PFSK-1 (cell line): Measurements from ENCODE around the gene MARK4.

ENCODE experiments used
- POLR2AphosphoS5 ChIP-seq: IDR thresholded peaks from 2 replicates; pipeline ENCODE4 v1.6.1; 2012; ENCODE audit warnings: low read depth, mild to moderate bottlenecking, control low read depth, low read length, moderate library complexity
- SIN3A ChIP-seq: IDR thresholded peaks from 2 replicates; pipeline ENCODE4 v1.6.1; 2012; ENCODE audit warnings: mild to moderate bottlenecking, low read length, moderate library complexity, borderline replicate concordance; ENCODE audit not compliant: insufficient read depth
- TAF1 ChIP-seq: IDR thresholded peaks from 2 replicates; pipeline ENCODE4 v1.6.1; 2012; ENCODE audit warnings: low read length, control low read depth, borderline replicate concordance; ENCODE audit not compliant: insufficient read depth
- TF ChIP-seq, protein P1 (sequence below), 2 experiments: IDR thresholded peaks; 2 replicates each; pipeline versions ENCODE4 v1.6.1 to v1.8.0; 2011 to 2012; ENCODE audit warnings: low read depth in 2 of 2, low read length in 2 of 2, control low read depth in 1 of 2, inconsistent platforms in 1 of 2, mild to moderate bottlenecking in 1 of 2, moderate library complexity in 1 of 2; ENCODE audit not compliant: insufficient read depth in 1 of 2

DNA sequence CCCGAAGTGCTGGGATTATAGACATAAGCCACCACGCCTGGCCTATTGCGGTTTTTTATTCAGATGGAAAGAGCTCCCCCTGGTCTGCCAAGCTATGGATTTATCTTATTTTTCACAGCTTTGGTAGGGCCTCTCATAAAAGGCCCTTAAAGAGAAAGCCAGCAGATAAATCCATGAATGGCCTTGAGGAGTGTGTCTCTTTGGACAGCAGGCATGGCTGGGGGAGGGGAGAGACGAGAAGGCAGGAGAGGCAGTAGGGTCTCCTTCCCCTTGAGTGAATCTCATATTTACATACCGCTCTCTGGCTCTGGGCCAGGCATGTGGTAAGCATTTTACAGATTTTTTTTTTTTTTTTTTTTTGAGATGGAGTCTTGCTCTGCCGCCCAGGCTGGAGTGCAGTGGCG lies 25.2 kb downstream of the MARK4 start:
- TF ChIP-seq POLR2AphosphoS5: no peak
- TF ChIP-seq, protein P1, sequence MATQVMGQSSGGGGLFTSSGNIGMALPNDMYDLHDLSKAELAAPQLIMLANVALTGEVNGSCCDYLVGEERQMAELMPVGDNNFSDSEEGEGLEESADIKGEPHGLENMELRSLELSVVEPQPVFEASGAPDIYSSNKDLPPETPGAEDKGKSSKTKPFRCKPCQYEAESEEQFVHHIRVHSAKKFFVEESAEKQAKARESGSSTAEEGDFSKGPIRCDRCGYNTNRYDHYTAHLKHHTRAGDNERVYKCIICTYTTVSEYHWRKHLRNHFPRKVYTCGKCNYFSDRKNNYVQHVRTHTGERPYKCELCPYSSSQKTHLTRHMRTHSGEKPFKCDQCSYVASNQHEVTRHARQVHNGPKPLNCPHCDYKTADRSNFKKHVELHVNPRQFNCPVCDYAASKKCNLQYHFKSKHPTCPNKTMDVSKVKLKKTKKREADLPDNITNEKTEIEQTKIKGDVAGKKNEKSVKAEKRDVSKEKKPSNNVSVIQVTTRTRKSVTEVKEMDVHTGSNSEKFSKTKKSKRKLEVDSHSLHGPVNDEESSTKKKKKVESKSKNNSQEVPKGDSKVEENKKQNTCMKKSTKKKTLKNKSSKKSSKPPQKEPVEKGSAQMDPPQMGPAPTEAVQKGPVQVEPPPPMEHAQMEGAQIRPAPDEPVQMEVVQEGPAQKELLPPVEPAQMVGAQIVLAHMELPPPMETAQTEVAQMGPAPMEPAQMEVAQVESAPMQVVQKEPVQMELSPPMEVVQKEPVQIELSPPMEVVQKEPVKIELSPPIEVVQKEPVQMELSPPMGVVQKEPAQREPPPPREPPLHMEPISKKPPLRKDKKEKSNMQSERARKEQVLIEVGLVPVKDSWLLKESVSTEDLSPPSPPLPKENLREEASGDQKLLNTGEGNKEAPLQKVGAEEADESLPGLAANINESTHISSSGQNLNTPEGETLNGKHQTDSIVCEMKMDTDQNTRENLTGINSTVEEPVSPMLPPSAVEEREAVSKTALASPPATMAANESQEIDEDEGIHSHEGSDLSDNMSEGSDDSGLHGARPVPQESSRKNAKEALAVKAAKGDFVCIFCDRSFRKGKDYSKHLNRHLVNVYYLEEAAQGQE (IDR thresholded peaks at IDR 0.05; ENCODE audit: insufficient read depth in 1 of 2, low read depth in 2 of 2, low read length in 2 of 2): no peak
- no peak for TF ChIP-seq TAF1
- no peak for TF ChIP-seq SIN3A
